Stimulated activated CD4-positive, alpha-beta T cell treated with anti-CD3 and anti-CD28 coated beads, Interleukin-2, amount 100 ng/mL, for 4 hours (primary cell): ENCODE data around the gene MOAP1.
"Not testable (repeated sequence)": the region's sequence is repeated elsewhere in the genome, so short reads cannot be mapped to it uniquely, and the experiment has no call there.

Source experiments
- DNase-seq: peaks from one replicate; pipeline ENCODE4 v3.0.0-alpha.2; 2020; ENCODE audit warnings: low read depth

MOAP1 gene

GRCh38 chr14:93183596-93184317 lies 940 bp downstream of the MOAP1 start:
- no peak for DNase-seq

- DNase-seq = no peak
Observed at GRCh38 chr14:93175492-93175891, 9.2 kb downstream of the MOAP1 start.

GRCh38 chr14:93174731-93175130 lies 10.0 kb downstream of the MOAP1 start:
- DNase-seq = not testable (repeated sequence)

GRCh38 chr14:93173943-93174395 lies 10.7 kb downstream of the MOAP1 start:
- no peak for DNase-seq

- no peak for DNase-seq
Observed at GRCh38 chr14:93171376-93171775, 13.3 kb downstream of the MOAP1 start.

GRCh38 chr14:93170141-93170540 lies 14.6 kb downstream of the MOAP1 start:
- DNase-seq = not testable (repeated sequence)

GRCh38 chr14:93169619-93170018 lies 15.1 kb downstream of the MOAP1 start:
- not testable (repeated sequence) for DNase-seq

- not testable (repeated sequence) for DNase-seq
Observed at GRCh38 chr14:93168610-93169009, 16.1 kb downstream of the MOAP1 start.

- DNase-seq = not testable (repeated sequence)
Observed at GRCh38 chr14:93165271-93166265, 19.1 kb downstream of the MOAP1 start.

- DNase-seq = no peak
Observed at GRCh38 chr14:93163564-93163963, 21.1 kb downstream of the MOAP1 start.

- DNase-seq = no peak
Observed at GRCh38 chr14:93161411-93161940, 23.2 kb downstream of the MOAP1 start.

- no peak for DNase-seq
Observed at GRCh38 chr14:93160353-93160801, 24.3 kb downstream of the MOAP1 start.

GRCh38 chr14:93159625-93160352 lies 24.9 kb downstream of the MOAP1 start:
- DNase-seq = not testable (repeated sequence)

GRCh38 chr14:93158349-93158748 lies 26.3 kb downstream of the MOAP1 start:
- DNase-seq = not testable (repeated sequence)

- DNase-seq = no peak
Observed at GRCh38 chr14:93156693-93157369, 27.9 kb downstream of the MOAP1 start.

- no peak for DNase-seq
Observed at GRCh38 chr14:93155667-93156066, 29.0 kb downstream of the MOAP1 start.

- no peak for DNase-seq
Observed at GRCh38 chr14:93153121-93153520, 31.6 kb downstream of the MOAP1 start.

GRCh38 chr14:93150227-93151208 lies 34.2 kb downstream of the MOAP1 start:
- no peak for DNase-seq

GRCh38 chr14:93148979-93149378 lies 35.7 kb downstream of the MOAP1 start:
- no peak for DNase-seq

GRCh38 chr14:93146119-93146518 lies 38.6 kb downstream of the MOAP1 start:
- no peak for DNase-seq
